Fibroblast of skin of back (primary cell): ENCODE data around the gene CNTNAP2.
"Not testable (repeated sequence)": the region's sequence is repeated elsewhere in the genome, so short reads cannot be mapped to it uniquely, and the experiment has no call there.

Source experiments
- DNase-seq: peaks from one replicate; pipeline ENCODE4 v3.0.0-alpha.2; 2013

Gene CNTNAP2

GRCh38 chr7:147678943-147679342 lies 1562.3 kb downstream of the CNTNAP2 start:
- DNase-seq, result no peak

- DNase-seq, result no peak
These were observed 1564.9 kb downstream of the CNTNAP2 start for GRCh38 chr7:147681530-147681929.

- DNase-seq, result peak; percentile 44
These were observed 1584.1 kb downstream of the CNTNAP2 start for GRCh38 chr7:147700702-147701101.

- DNase-seq, result no peak
These were observed 1591.3 kb downstream of the CNTNAP2 start for GRCh38 chr7:147707926-147708325.

- no peak for DNase-seq
These were observed 1592.3 kb downstream of the CNTNAP2 start for GRCh38 chr7:147708871-147709270.

GRCh38 chr7:147711447-147711846 lies 1594.8 kb downstream of the CNTNAP2 start:
- no peak for DNase-seq

GRCh38 chr7:147721962-147722830 lies 1605.6 kb downstream of the CNTNAP2 start:
- no peak for DNase-seq

GRCh38 chr7:147723536-147723935 lies 1606.9 kb downstream of the CNTNAP2 start:
- no peak for DNase-seq

GRCh38 chr7:147731311-147731710 lies 1614.7 kb downstream of the CNTNAP2 start:
- no peak for DNase-seq

- not testable (repeated sequence) for DNase-seq
These were observed 1621.1 kb downstream of the CNTNAP2 start for GRCh38 chr7:147737559-147738214.

- DNase-seq, result no peak
These were observed 1625.7 kb downstream of the CNTNAP2 start for GRCh38 chr7:147742301-147742700.

GRCh38 chr7:147756300-147756699 lies 1639.7 kb downstream of the CNTNAP2 start:
- DNase-seq, result no peak

GRCh38 chr7:147759327-147759943 lies 1642.8 kb downstream of the CNTNAP2 start:
- DNase-seq, result no peak

GRCh38 chr7:147765301-147765700 lies 1648.7 kb downstream of the CNTNAP2 start:
- peak; percentile 12 for DNase-seq

- no peak for DNase-seq
These were observed 1654.7 kb downstream of the CNTNAP2 start for GRCh38 chr7:147771344-147771743.

- DNase-seq, result no peak
These were observed 1657.9 kb downstream of the CNTNAP2 start for GRCh38 chr7:147774461-147774860.

GRCh38 chr7:147775516-147776284 lies 1659.1 kb downstream of the CNTNAP2 start:
- DNase-seq, result no peak

GRCh38 chr7:147777309-147777708 lies 1660.7 kb downstream of the CNTNAP2 start:
- DNase-seq, result no peak

- DNase-seq, result no peak
These were observed 1663.3 kb downstream of the CNTNAP2 start for GRCh38 chr7:147779949-147780348.

GRCh38 chr7:147796581-147796980 lies 1680.0 kb downstream of the CNTNAP2 start:
- DNase-seq, result no peak

- DNase-seq, result no peak
These were observed 1681.4 kb downstream of the CNTNAP2 start for GRCh38 chr7:147798001-147798400.

GRCh38 chr7:147801762-147802161 lies 1685.2 kb downstream of the CNTNAP2 start:
- not testable (repeated sequence) for DNase-seq

- no peak for DNase-seq
These were observed 1686.5 kb downstream of the CNTNAP2 start for GRCh38 chr7:147803151-147803550.
